OCI-LY1 (cell line): ENCODE data around the gene SH3PXD2A.

ENCODE experiments used
- H2AFZ ChIP-seq: fragments of 200-600 bp; sonication (generic), shearing (Covaris generic); 2 replicates; pipeline ENCODE4 v1.6.0; 2014; ENCODE audit warnings: antibody characterized with exemption, mild to moderate bottlenecking, low read length
- H3F3A ChIP-seq: fragments of 200-600 bp; sonication (generic), shearing (Covaris generic); 2 replicates; pipeline ENCODE4 v1.6.0; 2014; ENCODE audit warnings: mild to moderate bottlenecking, antibody characterized with exemption, low read length, moderate library complexity; ENCODE audit not compliant: insufficient read depth
- H3K27ac ChIP-seq: fragments of 200-600 bp; sonication (generic); 2 replicates; pipeline ENCODE4 v1.5.1; 2014; ENCODE audit warnings: low read length, mixed run types, mild to moderate bottlenecking, low read depth; ENCODE audit not compliant: poor library complexity, severe bottlenecking
- H3K27me3 ChIP-seq: fragments of 200-600 bp; sonication (generic); 2 replicates; pipeline ENCODE4 v1.6.0; 2014; ENCODE audit warnings: antibody characterized with exemption, mild to moderate bottlenecking, low read length, moderate library complexity; ENCODE audit not compliant: insufficient read depth
- H3K36me3 ChIP-seq: fragments of 200-600 bp; sonication (generic); 2 replicates; pipeline ENCODE4 v1.6.1; 2014; ENCODE audit warnings: mild to moderate bottlenecking, antibody characterized with exemption, low read length, moderate library complexity, mixed read lengths; ENCODE audit not compliant: insufficient read depth
- H3K4me1 ChIP-seq: fragments of 200-600 bp; sonication (generic); 2 replicates; pipeline ENCODE4 v1.5.1; 2014; ENCODE audit warnings: mild to moderate bottlenecking, low read length, moderate library complexity; ENCODE audit not compliant: insufficient read depth, severe bottlenecking
- H3K4me2 ChIP-seq: fragments of 200-600 bp; sonication (generic), shearing (Covaris generic); 2 replicates; pipeline ENCODE4 v1.6.1; 2014; ENCODE audit warnings: low read length
- H3K4me3 ChIP-seq: fragments of 200-600 bp; sonication (generic); 2 replicates; pipeline ENCODE4 v1.5.1; 2014; ENCODE audit warnings: low read length, low read depth, mild to moderate bottlenecking, mixed read lengths; ENCODE audit not compliant: poor library complexity, severe bottlenecking
- H3K79me2 ChIP-seq: fragments of 200-600 bp; shearing (Covaris generic); 2 replicates; pipeline ENCODE4 v1.6.1; 2016; ENCODE audit warnings: mixed run types, low read length, mixed read lengths; ENCODE audit not compliant: insufficient read depth
- H3K9ac ChIP-seq: fragments of 200-600 bp; sonication (generic), shearing (Covaris generic); 2 replicates; pipeline ENCODE4 v1.6.1; 2014; ENCODE audit warnings: mild to moderate bottlenecking, low read length, mixed read lengths
- H3K9me2 ChIP-seq: fragments of 200-600 bp; sonication (generic), shearing (Covaris generic); 2 replicates; pipeline ENCODE4 v1.6.1; 2014; ENCODE audit warnings: low read depth, mild to moderate bottlenecking, low read length, mixed read lengths
- H3K9me3 ChIP-seq: fragments of 200-600 bp; shearing (Covaris generic); 2 replicates; pipeline ENCODE4 v1.6.1; 2014; ENCODE audit warnings: low read length, mixed read lengths
- H4K20me1 ChIP-seq: fragments of 200-600 bp; sonication (generic), shearing (Covaris generic); 2 replicates; pipeline ENCODE4 v1.6.0; 2016; ENCODE audit warnings: mild to moderate bottlenecking, low read length; ENCODE audit not compliant: insufficient read depth
- EZH2 ChIP-seq: fragments of 200-600 bp; sonication (generic), shearing (Covaris generic); IDR thresholded peaks from 2 replicates; pipeline ENCODE4 v1.8.0; 2017; ENCODE audit warnings: borderline replicate concordance, mixed run types, mild to moderate bottlenecking, antibody characterized with exemption, low read length, moderate library complexity, mixed read lengths
- TF ChIP-seq, protein P1 (sequence below): fragments of 200-600 bp; sonication (generic), shearing (Covaris generic); IDR thresholded peaks from 2 replicates; pipeline ENCODE4 v1.5.1; 2017; ENCODE audit warnings: mild to moderate bottlenecking, antibody characterized with exemption, low read length, moderate library complexity, mixed read lengths

Gene SH3PXD2A

DNA sequence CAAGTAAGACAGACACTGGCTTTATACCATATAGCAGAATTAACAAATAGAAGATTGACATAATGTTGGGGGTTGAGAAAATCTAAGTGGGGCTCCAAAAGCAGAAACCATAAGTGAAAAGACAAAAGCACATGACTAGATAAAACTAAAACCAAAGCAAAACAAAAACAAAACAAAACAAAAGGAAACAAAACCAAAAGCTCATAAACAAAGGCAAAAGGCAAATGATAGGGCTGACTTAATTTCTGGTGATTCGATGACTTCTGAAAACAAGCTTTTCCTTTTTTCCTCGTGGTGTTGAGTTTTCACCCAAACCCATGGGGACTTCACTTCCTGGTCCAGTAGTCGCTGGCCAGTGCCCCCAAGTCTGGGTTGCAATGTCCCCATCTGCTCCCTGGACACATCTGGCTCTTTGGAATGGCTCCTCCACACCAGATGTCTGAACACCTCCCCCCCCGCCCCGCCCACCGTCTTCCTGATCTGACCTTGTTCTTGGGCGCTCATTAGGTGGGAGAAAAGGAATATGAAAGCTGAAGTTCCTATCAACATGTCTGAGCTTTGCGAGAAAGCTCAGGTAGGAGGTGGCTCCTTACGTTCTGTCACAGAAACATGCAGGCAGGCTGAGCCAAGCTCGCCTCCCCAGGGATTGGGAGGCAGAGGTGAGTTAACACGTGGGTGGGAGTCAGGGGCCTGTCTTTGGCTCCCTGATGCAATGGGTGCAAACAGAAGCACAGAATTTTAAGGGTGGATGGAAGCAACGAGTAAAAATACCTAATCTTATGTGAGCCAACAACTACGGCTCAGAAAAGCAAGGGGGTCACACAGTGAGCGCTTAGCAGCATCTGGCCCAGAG, 240.8 kb downstream of the SH3PXD2A start:
- no peak overlapping the region for H3K27ac ChIP-seq
- no peak overlapping the region for H3K9ac ChIP-seq
- H2AFZ ChIP-seq, result no peak overlapping the region
- TF ChIP-seq, protein P1, sequence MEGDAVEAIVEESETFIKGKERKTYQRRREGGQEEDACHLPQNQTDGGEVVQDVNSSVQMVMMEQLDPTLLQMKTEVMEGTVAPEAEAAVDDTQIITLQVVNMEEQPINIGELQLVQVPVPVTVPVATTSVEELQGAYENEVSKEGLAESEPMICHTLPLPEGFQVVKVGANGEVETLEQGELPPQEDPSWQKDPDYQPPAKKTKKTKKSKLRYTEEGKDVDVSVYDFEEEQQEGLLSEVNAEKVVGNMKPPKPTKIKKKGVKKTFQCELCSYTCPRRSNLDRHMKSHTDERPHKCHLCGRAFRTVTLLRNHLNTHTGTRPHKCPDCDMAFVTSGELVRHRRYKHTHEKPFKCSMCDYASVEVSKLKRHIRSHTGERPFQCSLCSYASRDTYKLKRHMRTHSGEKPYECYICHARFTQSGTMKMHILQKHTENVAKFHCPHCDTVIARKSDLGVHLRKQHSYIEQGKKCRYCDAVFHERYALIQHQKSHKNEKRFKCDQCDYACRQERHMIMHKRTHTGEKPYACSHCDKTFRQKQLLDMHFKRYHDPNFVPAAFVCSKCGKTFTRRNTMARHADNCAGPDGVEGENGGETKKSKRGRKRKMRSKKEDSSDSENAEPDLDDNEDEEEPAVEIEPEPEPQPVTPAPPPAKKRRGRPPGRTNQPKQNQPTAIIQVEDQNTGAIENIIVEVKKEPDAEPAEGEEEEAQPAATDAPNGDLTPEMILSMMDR, result no peak
- TF ChIP-seq EZH2, result no peak
- H3K9me3 ChIP-seq, result no peaks in the 10 kb centered on the region
- no peaks in the 10 kb centered on the region for H3K9me2 ChIP-seq
- H3F3A ChIP-seq, result no peaks in the 10 kb centered on the region
- H3K4me1 ChIP-seq, result no peaks in the 10 kb centered on the region
- H4K20me1 ChIP-seq, result no peaks in the 10 kb centered on the region
- H3K4me2 ChIP-seq, result no peak overlapping the region
- H3K36me3 ChIP-seq, result no peaks in the 10 kb centered on the region
- H3K27me3 ChIP-seq, result no peaks in the 10 kb centered on the region; the same call in 1 of the 2 replicates
- no peak overlapping the region for H3K4me3 ChIP-seq
- H3K79me2 ChIP-seq, result no peaks in the 10 kb centered on the region

DNA sequence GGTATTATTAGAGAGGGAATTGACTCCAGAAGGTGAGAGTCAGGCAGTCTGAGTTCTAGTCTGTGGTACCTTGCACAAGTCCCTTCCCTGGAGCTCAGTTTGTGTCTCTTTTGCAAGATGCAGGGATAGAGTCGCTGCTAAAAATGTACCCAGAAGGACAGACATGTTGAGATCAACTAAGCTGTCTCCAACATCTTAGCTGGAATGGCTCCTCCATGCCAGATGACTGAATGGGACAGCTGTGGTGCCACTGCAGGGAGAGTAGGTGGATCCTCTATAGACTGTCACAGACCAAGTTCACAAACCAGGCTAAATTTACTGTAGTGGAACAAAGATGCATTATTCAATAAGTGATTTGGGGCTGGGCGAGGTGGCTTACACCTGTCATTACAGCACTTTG, 241.8 kb downstream of the SH3PXD2A start:
- Histone ChIP-seq H3K4me3 (no peak overlapping the region), H2AFZ (no peak overlapping the region), H3K4me2 (no peak overlapping the region), H3K9me3 (no peaks in the 10 kb centered on the region), H3K9me2 (no peaks in the 10 kb centered on the region), H3K4me1 (no peaks in the 10 kb centered on the region), H3K79me2 (no peaks in the 10 kb centered on the region), H3K27me3 (no peaks in the 10 kb centered on the region; the same call in 1 of the 2 replicates), H3K9ac (no peak overlapping the region), H3F3A (no peaks in the 10 kb centered on the region), H3K27ac (no peak overlapping the region), H3K36me3 (no peaks in the 10 kb centered on the region), H4K20me1 (no peaks in the 10 kb centered on the region)
- no peak for TF ChIP-seq EZH2
- TF ChIP-seq, protein P1, result no peak

DNA sequence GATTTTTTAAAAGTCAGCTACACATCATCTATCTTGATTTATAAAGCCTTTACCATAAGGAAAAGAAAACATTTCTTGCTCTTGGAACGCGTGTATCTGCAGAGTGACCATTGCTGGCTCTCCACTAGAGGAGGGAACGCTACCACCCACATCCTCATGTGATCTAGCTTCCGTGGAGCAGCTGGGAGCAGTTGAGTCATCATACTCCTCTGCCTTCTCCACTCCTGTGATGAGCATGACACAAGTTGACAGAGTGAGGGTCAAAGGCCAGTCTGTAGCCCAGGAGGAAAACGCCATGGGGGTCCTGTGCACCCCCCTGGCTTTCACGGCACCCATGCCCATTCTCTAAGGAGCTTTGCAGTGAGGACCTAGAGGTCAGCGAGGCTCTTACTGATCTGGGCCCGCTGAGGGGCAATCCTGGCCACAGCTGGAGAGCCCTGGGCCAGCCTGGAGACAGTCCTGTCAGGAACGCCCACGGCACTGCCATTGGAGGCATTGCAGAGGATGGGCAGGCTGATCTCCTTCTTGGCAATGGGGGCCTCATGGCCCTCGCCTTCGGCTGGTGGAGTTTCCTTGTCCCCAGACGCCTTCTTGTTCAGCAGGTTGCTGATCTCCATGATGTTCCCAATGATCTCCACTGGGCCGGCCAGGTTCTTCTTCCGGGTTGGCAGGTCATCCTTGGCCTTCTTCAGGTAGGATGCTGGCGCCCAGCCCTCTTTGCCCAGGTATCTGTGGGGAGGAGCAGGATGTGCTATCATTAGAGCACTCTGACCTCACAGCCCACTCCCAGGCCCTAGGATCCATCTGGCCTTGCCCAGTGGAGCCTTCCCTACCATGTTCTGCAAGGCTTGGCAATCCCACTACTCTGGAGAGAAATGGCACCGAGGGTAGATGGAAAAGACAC, 242.7 kb downstream of the SH3PXD2A start:
- Histone ChIP-seq H3K79me2 (no peaks in the 10 kb centered on the region), H3F3A (no peaks in the 10 kb centered on the region), H3K4me1 (no peaks in the 10 kb centered on the region), H3K27me3 (no peaks in the 10 kb centered on the region; the same call in 1 of the 2 replicates), H3K9ac (no peak overlapping the region), H3K36me3 (no peaks in the 10 kb centered on the region), H3K4me3 (no peak overlapping the region), H3K4me2 (no peak overlapping the region), H4K20me1 (no peaks in the 10 kb centered on the region), H3K27ac (no peak overlapping the region), H3K9me3 (no peaks in the 10 kb centered on the region), H3K9me2 (no peaks in the 10 kb centered on the region), H2AFZ (no peak overlapping the region)
- TF ChIP-seq, protein P1, result no peak
- no peak for TF ChIP-seq EZH2
